H1 (cell line): ENCODE data around the gene TBC1D9.

Experiments
- ATF2 ChIP-seq: IDR thresholded peaks from 2 replicates; pipeline ENCODE4 v1.6.1; 2012; ENCODE audit warnings: low read length, inconsistent platforms
- BCL11A ChIP-seq, 2 experiments: IDR thresholded peaks; one replicate each; pipeline ENCODE4 v1.6.1; 2011; ENCODE audit warnings: low read depth in 2 of 2, low read length in 2 of 2, mild to moderate bottlenecking in 2 of 2
- CEBPB ChIP-seq: IDR thresholded peaks from 2 replicates; pipeline ENCODE4 v1.6.1; 2012; ENCODE audit warnings: low read depth, low read length
- CREB1 ChIP-seq: IDR thresholded peaks from 2 replicates; pipeline ENCODE4 v1.6.1; 2012; ENCODE audit warnings: inconsistent platforms
- EP300 ChIP-seq, 2 experiments: IDR thresholded peaks; 1 replicate in 1 of 2; 2 replicates in 1 of 2; pipeline ENCODE4 v1.6.1; 2011 to 2012; ENCODE audit warnings: low read depth in 2 of 2, low read length in 2 of 2, mild to moderate bottlenecking in 2 of 2, borderline replicate concordance in 1 of 2, inconsistent platforms in 1 of 2, moderate library complexity in 1 of 2
- EZH2 ChIP-seq: fragments of 200-600 bp; sonication (generic); IDR thresholded peaks from 2 replicates; pipeline ENCODE4 v1.7.1; 2012; ENCODE audit warnings: low read depth, mild to moderate bottlenecking, moderate library complexity, low read length, inconsistent platforms; ENCODE audit not compliant: severe bottlenecking
- GABPA ChIP-seq: IDR thresholded peaks from 2 replicates; pipeline ENCODE4 v1.6.1; 2011; ENCODE audit warnings: mild to moderate bottlenecking, low read length, moderate library complexity, borderline replicate concordance; ENCODE audit not compliant: insufficient read depth
- JUN ChIP-seq: IDR thresholded peaks from 2 replicates; pipeline ENCODE4 v1.6.1; 2011; ENCODE audit warnings: low read depth, mild to moderate bottlenecking, improper control_type of control experiment, low read length
- NRF1 ChIP-seq: IDR thresholded peaks from 2 replicates; pipeline ENCODE4 v1.6.1; 2011; ENCODE audit warnings: mild to moderate bottlenecking, low read depth, low read length, improper control_type of control experiment
- POLR2A ChIP-seq, 2 experiments: IDR thresholded peaks; 1 replicate in 1 of 2; 2 replicates in 1 of 2; pipeline ENCODE4 v1.6.1; 2011; ENCODE audit warnings: low read depth in 2 of 2, low read length in 2 of 2, mild to moderate bottlenecking in 2 of 2; ENCODE audit errors: control extremely low read depth in 1 of 2
- POLR2AphosphoS5 ChIP-seq: IDR thresholded peaks from 2 replicates; pipeline ENCODE4 v1.6.1; 2011; ENCODE audit warnings: low read depth, low read length
- RAD21 ChIP-seq, 2 experiments: IDR thresholded peaks in 1 of 2; conservative IDR thresholded peaks in 1 of 2; 2 replicates each; pipeline ENCODE4 v1.6.1; 2011; ENCODE audit warnings: low read depth in 2 of 2, low read length in 2 of 2, improper control_type of control experiment in 1 of 2, inconsistent platforms in 1 of 2, mild to moderate bottlenecking in 1 of 2, moderate library complexity in 1 of 2
- SP2 ChIP-seq: IDR thresholded peaks from 2 replicates; pipeline ENCODE4 v1.6.1; 2012; ENCODE audit warnings: mild to moderate bottlenecking, low read length, inconsistent platforms
- TF ChIP-seq, protein P1 (sequence below), 3 experiments: IDR thresholded peaks; 1 replicate in 2 of 3; 2 replicates in 1 of 3; pipeline versions ENCODE4 v1.5.1 to v1.6.1; 2011; ENCODE audit warnings: low read length in 3 of 3, mild to moderate bottlenecking in 3 of 3, inconsistent platforms in 2 of 3, low read depth in 1 of 3, moderate library complexity in 1 of 3; ENCODE audit not compliant: insufficient read depth in 1 of 3; ENCODE audit errors: control extremely low read depth in 1 of 3

GRCh38 chr4:140639066-140639465, 117.1 kb downstream of the TBC1D9 start:
- no peak for TF ChIP-seq RAD21 (IDR thresholded peaks at IDR 0.05 in 1 of 2, conservative IDR thresholded peaks at IDR 0.05 in 1 of 2; ENCODE audit: low read depth in 2 of 2, low read length in 2 of 2)
- no peak for TF ChIP-seq POLR2AphosphoS5
- no peak for TF ChIP-seq GABPA
- TF ChIP-seq, protein P1, sequence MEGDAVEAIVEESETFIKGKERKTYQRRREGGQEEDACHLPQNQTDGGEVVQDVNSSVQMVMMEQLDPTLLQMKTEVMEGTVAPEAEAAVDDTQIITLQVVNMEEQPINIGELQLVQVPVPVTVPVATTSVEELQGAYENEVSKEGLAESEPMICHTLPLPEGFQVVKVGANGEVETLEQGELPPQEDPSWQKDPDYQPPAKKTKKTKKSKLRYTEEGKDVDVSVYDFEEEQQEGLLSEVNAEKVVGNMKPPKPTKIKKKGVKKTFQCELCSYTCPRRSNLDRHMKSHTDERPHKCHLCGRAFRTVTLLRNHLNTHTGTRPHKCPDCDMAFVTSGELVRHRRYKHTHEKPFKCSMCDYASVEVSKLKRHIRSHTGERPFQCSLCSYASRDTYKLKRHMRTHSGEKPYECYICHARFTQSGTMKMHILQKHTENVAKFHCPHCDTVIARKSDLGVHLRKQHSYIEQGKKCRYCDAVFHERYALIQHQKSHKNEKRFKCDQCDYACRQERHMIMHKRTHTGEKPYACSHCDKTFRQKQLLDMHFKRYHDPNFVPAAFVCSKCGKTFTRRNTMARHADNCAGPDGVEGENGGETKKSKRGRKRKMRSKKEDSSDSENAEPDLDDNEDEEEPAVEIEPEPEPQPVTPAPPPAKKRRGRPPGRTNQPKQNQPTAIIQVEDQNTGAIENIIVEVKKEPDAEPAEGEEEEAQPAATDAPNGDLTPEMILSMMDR (IDR thresholded peaks at IDR 0.05; ENCODE audit: control extremely low read depth in 1 of 3, insufficient read depth in 1 of 3, low read depth in 1 of 3, low read length in 3 of 3) = no peak
- no peak for TF ChIP-seq EP300 (IDR thresholded peaks at IDR 0.05; ENCODE audit: borderline replicate concordance in 1 of 2, low read depth in 2 of 2, low read length in 2 of 2)
- TF ChIP-seq ATF2 = no peak
- TF ChIP-seq EZH2 = no peak
- TF ChIP-seq CREB1 = no peak
- no peak for TF ChIP-seq NRF1
- TF ChIP-seq JUN = no peak
- no peak for TF ChIP-seq SP2
- no peak for TF ChIP-seq CEBPB
- TF ChIP-seq POLR2A (IDR thresholded peaks at IDR 0.05; ENCODE audit: control extremely low read depth in 1 of 2, low read depth in 2 of 2, low read length in 2 of 2) = no peak
- TF ChIP-seq BCL11A (IDR thresholded peaks at IDR 0.05; ENCODE audit: low read depth in 2 of 2, low read length in 2 of 2) = no peak
